Embryonic facial prominence (tissue), 1 donor: Measurements from ENCODE around the gene ALG9.

Source experiments
- DNase-seq: peaks from one replicate; pipeline ENCODE4 v3.0.0-alpha.2; 2016; ENCODE audit errors: extremely low spot score

The ALG9 gene

DNA sequence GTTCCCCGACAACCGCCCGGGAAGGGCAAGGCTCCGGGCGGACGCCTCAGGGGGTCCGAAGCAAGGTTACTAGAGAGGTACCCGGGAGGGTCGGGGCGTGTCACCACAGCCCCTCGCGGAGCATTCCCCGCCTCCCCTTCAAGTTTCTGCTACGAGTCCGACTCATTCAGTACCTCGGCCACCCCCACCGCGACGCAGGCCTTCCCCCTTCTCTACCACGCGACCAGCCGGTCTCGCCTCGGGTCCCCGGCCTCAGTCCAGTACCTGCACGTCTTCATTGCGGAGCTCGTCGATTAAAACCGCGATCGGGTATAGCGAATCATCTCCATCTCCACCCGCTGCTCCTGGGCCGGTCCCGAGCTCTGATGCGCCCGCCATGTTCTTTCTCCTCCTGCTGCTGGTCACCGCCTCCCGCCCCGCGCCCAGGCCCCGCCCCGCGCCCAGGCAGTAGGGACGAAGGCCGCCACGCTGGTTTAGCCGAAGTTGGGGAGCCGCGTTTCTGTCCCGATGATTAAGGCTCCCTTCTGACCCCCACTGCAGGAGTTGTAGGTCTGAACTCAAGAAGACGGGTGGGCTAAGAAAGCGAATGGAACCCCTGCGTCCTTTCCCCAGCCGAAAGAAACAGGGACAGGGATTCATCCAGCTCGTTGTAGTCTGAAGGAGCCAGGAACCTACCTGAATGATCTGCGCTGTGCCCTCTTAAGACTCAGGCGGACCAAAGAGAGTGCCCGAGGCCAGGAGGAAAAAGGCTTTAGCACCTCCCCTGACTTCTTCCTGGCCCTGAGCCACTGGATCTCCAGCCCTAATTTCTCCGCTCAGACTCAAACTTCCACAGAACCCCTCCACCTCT, 105.2 kb downstream of the ALG9 start, which contains the start of gene PPP2R1B:
Gene PPP2R1B, minus strand, starts transcription at position 406 of the 850 bp plus-strand sequence. Its CDS starts 28 bp downstream, at position 378.
- peak; percentile 78 for DNase-seq

DNA sequence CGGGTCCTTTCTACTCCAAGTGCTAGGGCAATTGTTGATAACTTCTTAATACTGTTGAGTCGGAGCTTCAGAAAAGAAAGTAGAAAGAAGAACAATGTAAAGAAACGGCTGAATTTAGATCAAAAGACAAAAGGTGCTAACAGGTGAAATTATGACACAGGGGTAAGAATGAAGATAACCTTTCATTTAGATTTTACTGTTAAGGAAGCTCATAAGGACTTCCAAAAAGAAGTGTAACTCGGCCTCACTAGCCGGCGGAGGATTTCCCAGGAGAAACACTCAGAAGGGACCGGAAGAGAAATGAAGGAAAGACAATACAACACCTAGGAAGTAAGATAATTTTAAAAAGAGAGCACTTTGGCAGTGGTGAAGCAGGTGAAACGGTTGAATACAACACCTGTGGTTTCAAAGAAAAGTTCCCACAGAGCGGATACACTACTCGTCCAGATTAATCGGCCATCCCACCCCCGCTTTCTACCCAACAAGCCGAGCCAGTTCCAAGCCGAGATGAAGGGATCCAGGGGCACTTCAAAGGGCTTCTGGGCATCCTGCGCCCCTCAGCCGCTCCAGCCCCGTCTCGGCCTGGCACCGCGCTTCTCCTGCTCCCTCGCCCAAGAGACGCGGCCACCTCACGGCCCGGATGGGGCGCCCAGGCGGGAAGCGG, 105.9 kb downstream of the ALG9 start:
- no peak for DNase-seq

GRCh38 chr11:111764621-111765020, 106.8 kb downstream of the ALG9 start:
- no peak for DNase-seq

- DNase-seq = no peak
Measured at GRCh38 chr11:111762981-111763643, 108.3 kb downstream of the ALG9 start.

GRCh38 chr11:111762526-111762925, 108.9 kb downstream of the ALG9 start:
- no peak for DNase-seq

DNA sequence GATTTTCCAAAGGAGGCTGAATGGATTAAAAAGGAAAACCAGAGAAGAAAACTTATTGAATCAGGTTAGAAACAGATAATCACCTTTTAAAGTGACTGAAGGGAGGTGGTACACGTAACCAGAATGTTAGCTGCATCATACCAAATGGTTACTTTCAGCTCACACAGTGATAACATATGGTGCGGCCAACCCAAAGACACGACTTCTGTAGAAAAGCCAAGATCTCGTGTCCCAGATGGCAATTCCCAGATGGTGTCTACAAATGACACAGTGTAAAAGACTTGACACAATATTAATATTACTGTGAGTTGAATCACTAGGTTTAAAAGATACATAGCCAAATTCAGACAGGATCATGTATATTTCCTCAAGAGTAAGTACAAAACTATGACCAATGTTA, 110.3 kb downstream of the ALG9 start:
- no peak for DNase-seq

DNA sequence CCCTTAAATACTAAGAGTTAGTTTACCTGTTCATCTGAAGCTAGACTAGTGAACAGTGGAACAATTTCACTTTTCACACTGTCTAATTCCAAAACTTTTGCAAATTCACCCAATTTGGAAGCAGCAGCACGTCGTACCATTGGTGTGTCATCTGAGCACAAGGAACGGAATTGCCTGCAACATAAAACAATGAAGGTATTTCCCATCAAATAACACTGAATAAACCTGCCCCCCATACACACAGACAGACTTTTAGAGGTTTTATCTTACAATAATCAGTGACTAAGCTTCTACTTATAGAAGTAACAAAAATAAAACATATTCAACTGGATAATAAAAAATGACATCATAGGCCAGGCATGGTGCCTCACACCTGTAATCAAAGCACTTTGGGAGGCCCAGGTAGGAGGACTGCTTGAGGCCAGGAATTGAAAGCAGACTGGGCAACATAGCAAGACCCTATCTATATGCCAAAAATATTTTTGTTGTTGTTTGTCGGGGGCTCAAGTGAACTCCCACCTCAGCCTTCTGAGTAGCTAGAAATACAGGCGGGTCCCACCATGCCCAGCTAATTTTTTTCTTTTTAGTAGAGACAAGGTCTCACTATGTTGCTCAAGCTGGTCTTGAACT, 111.5 kb downstream of the ALG9 start:
- no peak for DNase-seq

GRCh38 chr11:111759376-111759775, 112.0 kb downstream of the ALG9 start:
- DNase-seq = no peak

GRCh38 chr11:111756097-111756496, 115.3 kb downstream of the ALG9 start:
- no peak for DNase-seq

DNA sequence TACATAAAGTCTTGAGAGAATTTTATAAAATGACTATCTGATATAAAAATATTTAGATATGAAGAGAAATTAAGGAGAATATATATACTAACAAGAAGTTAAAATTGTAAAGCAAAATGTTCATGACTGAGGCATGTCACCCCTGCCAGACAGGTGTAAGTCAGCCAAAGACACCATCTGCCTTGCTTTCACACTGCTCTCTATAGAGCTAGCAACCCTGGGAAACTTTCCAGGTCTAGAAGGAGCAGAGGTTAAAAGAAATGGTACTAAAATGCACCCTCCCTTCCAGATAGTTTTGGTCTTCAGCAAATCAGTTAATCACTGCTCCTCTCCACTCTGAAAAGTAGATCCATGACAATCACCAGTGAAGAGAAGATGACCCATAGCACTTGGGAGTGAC, 121.7 kb downstream of the ALG9 start:
- DNase-seq = no peak

GRCh38 chr11:111748035-111748804, 123.2 kb downstream of the ALG9 start:
- DNase-seq = no peak

GRCh38 chr11:111745719-111746504, 125.5 kb downstream of the ALG9 start:
- DNase-seq = no peak

DNA sequence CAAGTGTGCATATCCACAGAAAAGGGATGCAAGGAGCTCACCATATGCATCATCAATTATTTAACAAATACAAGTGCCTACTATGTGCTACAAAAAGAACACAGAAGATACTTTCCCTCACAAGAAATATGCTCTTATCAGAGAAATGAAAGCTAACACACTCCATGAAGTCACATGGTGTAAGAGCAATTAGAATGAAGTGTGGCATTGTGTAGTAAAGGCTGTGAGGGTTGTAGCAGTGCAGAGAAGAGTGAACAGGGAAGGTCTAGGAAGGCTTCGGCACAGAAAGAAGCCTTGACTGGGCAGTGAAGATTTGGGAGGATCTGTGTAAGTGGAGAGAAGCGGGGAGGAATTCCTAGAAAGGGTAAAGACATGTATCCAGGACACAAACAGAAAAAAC, 127.7 kb downstream of the ALG9 start:
- DNase-seq = no peak

DNA sequence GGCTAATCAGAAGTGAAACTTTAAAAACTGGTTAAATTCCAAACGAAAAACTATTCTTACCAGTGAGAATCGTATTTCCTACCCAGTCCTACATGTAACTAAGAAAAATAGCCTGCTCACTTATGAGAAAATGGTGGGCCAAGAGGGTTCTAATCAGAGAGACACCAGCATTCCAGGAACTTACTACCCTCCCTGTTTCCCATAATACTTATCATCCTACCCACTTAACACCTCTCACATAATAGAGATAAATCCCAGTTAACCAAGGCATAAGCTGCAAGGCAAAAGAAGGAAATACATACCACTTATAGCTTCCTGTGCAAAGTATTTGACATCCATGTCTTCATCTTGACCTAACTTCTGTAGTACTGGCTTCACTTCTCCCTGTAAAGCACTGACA, 129.6 kb downstream of the ALG9 start:
- no peak for DNase-seq

DNA sequence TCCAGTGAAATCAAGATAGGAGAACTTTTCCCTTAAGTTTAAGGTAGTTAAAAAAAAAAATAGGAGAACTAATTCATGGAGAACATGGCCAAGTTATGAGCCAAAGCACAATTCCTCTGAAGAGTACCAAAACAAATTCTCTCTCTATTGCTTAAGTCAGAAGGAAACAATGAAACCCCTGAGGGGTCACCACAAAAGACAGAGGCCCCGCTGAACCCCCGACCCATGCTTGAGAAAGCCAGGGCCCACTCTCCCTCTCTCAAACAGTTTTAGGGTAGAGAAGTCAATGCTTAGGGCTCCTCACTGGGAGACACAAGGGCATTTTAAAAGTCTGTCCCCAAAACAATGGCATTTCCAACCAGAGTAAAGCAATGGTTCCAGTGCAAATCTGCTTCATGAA, 132.1 kb downstream of the ALG9 start:
- no peak for DNase-seq

- DNase-seq = peak; percentile 20
Measured at GRCh38 chr11:111737444-111738210, 133.8 kb downstream of the ALG9 start.

DNA sequence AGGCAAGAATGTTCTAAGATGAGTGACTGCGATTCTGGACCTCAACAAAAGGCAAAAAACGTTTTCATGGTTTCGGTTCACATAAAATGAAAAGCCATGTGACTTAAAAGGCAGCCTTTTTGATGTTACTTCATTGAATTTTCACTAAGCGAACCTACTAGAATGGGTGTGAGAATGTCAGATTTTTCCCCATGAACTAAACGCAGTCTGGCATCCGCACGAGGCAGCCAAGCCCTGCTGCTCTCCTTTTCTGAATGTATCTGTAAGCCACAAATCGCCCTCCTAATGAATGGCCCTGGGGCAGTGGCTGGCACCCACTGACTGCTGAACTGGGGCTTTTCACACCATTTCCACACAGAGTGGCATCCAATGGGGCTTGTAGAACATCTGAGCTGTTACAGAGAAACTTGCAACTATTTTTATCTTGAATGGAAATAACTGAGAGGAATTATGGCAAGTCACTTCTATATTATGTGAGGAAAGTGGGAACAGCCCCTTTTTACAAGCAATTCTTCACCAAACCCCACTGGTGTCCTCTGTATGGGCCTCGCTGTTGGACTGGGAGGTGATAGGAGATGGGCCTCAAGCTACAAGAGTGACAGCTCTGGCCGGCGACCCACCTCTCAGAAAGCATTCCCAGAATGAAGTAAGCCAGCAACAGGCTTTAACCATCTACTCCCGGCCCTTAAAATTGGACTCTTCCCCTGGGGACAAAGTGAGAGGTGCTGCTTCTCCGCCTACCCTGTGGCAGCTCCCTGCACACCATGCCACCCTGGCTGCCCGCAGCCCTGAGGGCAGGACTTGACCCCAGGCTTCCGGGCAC, 134.5 kb downstream of the ALG9 start:
- no peak for DNase-seq
